H9 (cell line): ENCODE data around the gene FAM3C. TPM values are rescaled to one million over a fixed set of nuclear protein-coding genes. Genes with fewer than 3 reads are reported as not detected.

Source experiments
- DNase-seq: peaks from one replicate; pipeline ENCODE4 v3.0.0-alpha.2; 2017
- H2AFZ ChIP-seq: one replicate; pipeline ENCODE4 v1.6.1; 2013; ENCODE audit warnings: mild to moderate bottlenecking, low read length, control low read depth, moderate library complexity
- H2AK5ac ChIP-seq: 2 replicates; pipeline ENCODE4 v1.6.1; 2013; ENCODE audit warnings: low read length, control low read depth, mixed read lengths; ENCODE audit not compliant: insufficient read length
- H2BK120ac ChIP-seq: one replicate; pipeline ENCODE4 v1.6.1; 2013; ENCODE audit warnings: low read depth, mild to moderate bottlenecking, low read length, control low read depth, inconsistent platforms; ENCODE audit not compliant: poor library complexity, severe bottlenecking
- H2BK12ac ChIP-seq: 2 replicates; pipeline ENCODE4 v1.6.1; 2013; ENCODE audit warnings: low read length, control low read depth, mixed read lengths, low read depth; ENCODE audit not compliant: insufficient read length
- H2BK15ac ChIP-seq: 2 replicates; pipeline ENCODE4 v1.6.1; 2013; ENCODE audit warnings: low read depth, low read length, control low read depth
- H2BK20ac ChIP-seq: one replicate; pipeline ENCODE4 v1.6.1; 2013; ENCODE audit warnings: low read depth, mild to moderate bottlenecking, low read length, control low read depth, inconsistent platforms; ENCODE audit not compliant: poor library complexity, severe bottlenecking
- H2BK5ac ChIP-seq: 2 replicates; pipeline ENCODE4 v1.6.1; 2013; ENCODE audit warnings: low read length, control low read depth, mixed read lengths; ENCODE audit not compliant: insufficient read length
- H3K14ac ChIP-seq: 2 replicates; pipeline ENCODE4 v1.6.1; 2013; ENCODE audit warnings: low read length, control low read depth; ENCODE audit not compliant: insufficient read depth
- H3K18ac ChIP-seq: 2 replicates; pipeline ENCODE4 v1.6.1; 2013; ENCODE audit warnings: low read depth, mild to moderate bottlenecking, mixed read lengths, low read length, control low read depth; ENCODE audit not compliant: insufficient read length
- H3K23ac ChIP-seq: 2 replicates; pipeline ENCODE4 v1.6.1; 2013; ENCODE audit warnings: low read length, control low read depth, mixed read lengths, low read depth; ENCODE audit not compliant: insufficient read length
- H3K23me2 ChIP-seq: 2 replicates; pipeline ENCODE4 v1.6.1; 2013; ENCODE audit warnings: low read depth, mild to moderate bottlenecking, mixed read lengths, low read length, control low read depth; ENCODE audit not compliant: insufficient read length, poor library complexity, severe bottlenecking
- H3K27ac ChIP-seq: 2 replicates; pipeline ENCODE4 v1.5.1; 2013; ENCODE audit warnings: low read length, control low read depth, mixed read lengths, low read depth; ENCODE audit not compliant: insufficient read length
- H3K27me3 ChIP-seq: 2 replicates; pipeline ENCODE4 v1.6.1; 2013; ENCODE audit warnings: low read length, control low read depth, inconsistent platforms; ENCODE audit not compliant: insufficient read depth
- H3K4ac ChIP-seq: 2 replicates; pipeline ENCODE4 v1.6.1; 2013; ENCODE audit warnings: low read depth, mild to moderate bottlenecking, control low read depth, inconsistent platforms, low read length, moderate library complexity
- H3K4me1 ChIP-seq: 2 replicates; pipeline ENCODE4 v1.6.1; 2013; ENCODE audit warnings: low read length, control low read depth, inconsistent platforms; ENCODE audit not compliant: insufficient read depth
- H3K4me2 ChIP-seq: 2 replicates; pipeline ENCODE4 v1.6.1; 2013; ENCODE audit warnings: low read length, control low read depth, mixed read lengths; ENCODE audit not compliant: insufficient read length, insufficient read depth
- H3K56ac ChIP-seq: 2 replicates; pipeline ENCODE4 v1.6.1; 2013; ENCODE audit warnings: low read depth, mild to moderate bottlenecking, mixed read lengths, low read length, control low read depth; ENCODE audit not compliant: insufficient read length
- H3K79me1 ChIP-seq: 2 replicates; pipeline ENCODE4 v1.6.1; 2013; ENCODE audit warnings: low read depth, mild to moderate bottlenecking, moderate library complexity, low read length, control low read depth, inconsistent platforms; ENCODE audit not compliant: insufficient read depth, poor library complexity, severe bottlenecking
- H3K79me2 ChIP-seq: 2 replicates; pipeline ENCODE4 v1.6.1; 2013; ENCODE audit warnings: low read length, control low read depth, inconsistent platforms; ENCODE audit not compliant: insufficient read depth
- H3K9ac ChIP-seq: 2 replicates; pipeline ENCODE4 v1.6.1; 2013; ENCODE audit warnings: low read length, control low read depth, mixed read lengths; ENCODE audit not compliant: insufficient read length; ENCODE audit errors: extremely low read depth
- H3K9me3 ChIP-seq: one replicate; pipeline ENCODE4 v1.6.1; 2013; ENCODE audit warnings: low read depth, low read length, inconsistent platforms; ENCODE audit not compliant: control insufficient read depth
- H3T11ph ChIP-seq: one replicate; pipeline ENCODE4 v1.6.1; 2013; ENCODE audit warnings: mild to moderate bottlenecking, low read length, control low read depth, inconsistent platforms
- H4K20me1 ChIP-seq: one replicate; pipeline ENCODE4 v1.6.1; 2013; ENCODE audit not compliant: control insufficient read depth, insufficient read length, insufficient read depth
- H4K5ac ChIP-seq: 2 replicates; pipeline ENCODE4 v1.6.1; 2013; ENCODE audit warnings: low read depth, mild to moderate bottlenecking, mixed read lengths, low read length, control low read depth; ENCODE audit not compliant: insufficient read length
- H4K8ac ChIP-seq: replicated peaks from 2 replicates; pipeline ENCODE4 v1.6.1; 2013; ENCODE audit warnings: low read length, control low read depth, mixed read lengths, low read depth; ENCODE audit not compliant: insufficient read length
- H4K91ac ChIP-seq: 2 replicates; pipeline ENCODE4 v1.6.1; 2013; ENCODE audit warnings: low read depth, mild to moderate bottlenecking, moderate library complexity, mixed read lengths, low read length, control low read depth; ENCODE audit not compliant: insufficient read length
- H3K27ac Mint-ChIP-seq, 3 experiments: 2 replicates in 2 of 3; 3 replicates in 1 of 3; pipeline ENCODE4 v1.8.0; 2020 to 2021; ENCODE audit warnings: mixed read lengths in 3 of 3, mild to moderate bottlenecking in 1 of 3, moderate library complexity in 1 of 3
- H3K27me3 Mint-ChIP-seq: 2 replicates; pipeline ENCODE4 v1.8.0; 2021; ENCODE audit warnings: low read depth, mild to moderate bottlenecking, moderate library complexity, mixed read lengths
- H3K36me3 Mint-ChIP-seq, 3 experiments: 2 replicates in 2 of 3; 3 replicates in 1 of 3; pipeline ENCODE4 v1.8.0; 2020 to 2021; ENCODE audit warnings: low read depth in 3 of 3, mixed read lengths in 3 of 3; ENCODE audit not compliant: insufficient read depth in 1 of 3
- H3K4me1 Mint-ChIP-seq, 2 experiments: 2 replicates each; pipeline ENCODE4 v1.8.0; 2020; ENCODE audit warnings: mixed read lengths in 2 of 2
- H3K4me3 Mint-ChIP-seq, 2 experiments: 2 replicates in 1 of 2; 3 replicates in 1 of 2; pipeline ENCODE4 v1.8.0; 2020 to 2021; ENCODE audit warnings: mild to moderate bottlenecking in 2 of 2, mixed read lengths in 2 of 2, moderate library complexity in 1 of 2
- H3K9me3 Mint-ChIP-seq, 2 experiments: 2 replicates in 1 of 2; 3 replicates in 1 of 2; pipeline ENCODE4 v1.8.0; 2020; ENCODE audit warnings: mild to moderate bottlenecking in 2 of 2, mixed read lengths in 2 of 2, moderate library complexity in 1 of 2
- CTCF ChIP-seq: fragments of 200-600 bp; sonication (generic); conservative IDR thresholded peaks from 3 replicates; pipeline ENCODE4 v1.8.0; 2021; ENCODE audit warnings: antibody characterized with exemption, mild to moderate bottlenecking
- WGBS: extraction: QIAGEN DNeasy Blood & Tissue Kit; methylation state at CpG from one replicate; pipeline ENCODE4 v1.1.7; 2013; ENCODE audit warnings: missing lambda C conversion rate, low lambda C conversion rate, mixed read lengths; ENCODE audit not compliant: insufficient read length; ENCODE audit errors: extremely low coverage; 5-methylcytosine and 5-hydroxymethylcytosine counted together
- total RNA-seq: library from RNA; stranded (reverse); gene quantifications from 2 replicates; pipeline ENCODE4 v1.2.1, GENCODE V29; 2021

FAM3C gene
- total RNA-seq, 1 experiment from 2014 or later: 64.5 TPM

GRCh38 chr7:121410829-121411596 lies 14.9 kb upstream of the FAM3C start:
- Histone ChIP-seq H3K23ac (no peak overlapping the region), H4K8ac (no peak overlapping the region), H3K23me2 (no peaks in the 10 kb centered on the region), H4K5ac (no peak overlapping the region), H3K27me3 (no peaks in the 10 kb centered on the region), H3K14ac (no peak overlapping the region), H3K9me3 (no peaks in the 10 kb centered on the region), H2AK5ac (no peak overlapping the region), H2BK12ac (no peak overlapping the region), H4K20me1 (no peaks in the 10 kb centered on the region), H2BK120ac (no peak overlapping the region), H3K4ac (no peak overlapping the region), H3K56ac (no peak overlapping the region), H3K27ac (no peak overlapping the region), H4K91ac (no peak overlapping the region), H3K79me2 (no peaks in the 10 kb centered on the region), H2BK5ac (no peak overlapping the region), H2BK15ac (no peak overlapping the region), H3K4me2 (no peak overlapping the region), H3K9ac (no peak overlapping the region), H3K4me1 (no peaks in the 10 kb centered on the region), H3T11ph (no peak overlapping the region), H3K18ac (no peak overlapping the region), H3K79me1 (no peaks in the 10 kb centered on the region), H2BK20ac (no peak overlapping the region), H2AFZ (no peak overlapping the region)
- no peak for DNase-seq
- Mint-ChIP-seq H3K36me3 (no peaks in the 10 kb centered on the region), H3K27me3 (no peaks in the 10 kb centered on the region), H3K9me3 (peaks cover 0 to 3% of the 10 kb centered on the region in 2 experiments; a peak in 1 of 5 replicates), H3K4me3 (no peak overlapping the region), H3K4me1 (peaks cover 4 to 10% of the 10 kb centered on the region in 2 experiments; a peak in 3 of 4 replicates), H3K27ac (no peak overlapping the region; a peak in 1 of 7 replicates)
- no peak for TF ChIP-seq CTCF
- WGBS: no CpG with 5 or more reads among the region's 2 CpGs
